HCT116 (cell line): ENCODE data around the gene NT5C3A.
A peak's percentile ranks its signal among the peaks of the same experiment; 100 is the strongest.

Experiments
- CTCF ChIP-seq, 3 experiments: fragments of 200-600 bp in 1 of 3; sonication (generic) in 1 of 3; IDR thresholded peaks in 2 of 3; conservative IDR thresholded peaks in 1 of 3; 2 replicates each; pipeline ENCODE4 v1.5.1; 2012 to 2017; ENCODE audit warnings: low read depth in 2 of 3, low read length in 2 of 3, antibody characterized with exemption in 1 of 3, borderline replicate concordance in 1 of 3, control low read depth in 1 of 3, mild to moderate bottlenecking in 1 of 3, mixed read lengths in 1 of 3, mixed run types in 1 of 3, moderate library complexity in 1 of 3; ENCODE audit not compliant: insufficient read depth in 1 of 3
- EZH2 ChIP-seq: fragments of 200-600 bp; sonication (generic); IDR thresholded peaks from 2 replicates; pipeline ENCODE4 v1.6.1; 2017; ENCODE audit warnings: antibody characterized with exemption, mixed run types
- EZH2phosphoT487 ChIP-seq: fragments of 200-600 bp; IDR thresholded peaks from 2 replicates; pipeline ENCODE4 v1.6.1; 2018; ENCODE audit warnings: antibody characterized with exemption, borderline replicate concordance
- JUND ChIP-seq: IDR thresholded peaks from 2 replicates; pipeline ENCODE4 v1.6.1; 2012
- MAX ChIP-seq: IDR thresholded peaks from 2 replicates; pipeline ENCODE4 v1.6.1; 2012
- POLR2A ChIP-seq: IDR thresholded peaks from 2 replicates; pipeline ENCODE4 v1.7.0; 2011; ENCODE audit warnings: borderline replicate concordance; ENCODE audit not compliant: insufficient read depth, insufficient read length; ENCODE audit errors: extremely low read depth
- POLR2AphosphoS5 ChIP-seq: IDR thresholded peaks from 2 replicates; pipeline ENCODE4 v1.6.1; 2011; ENCODE audit warnings: mild to moderate bottlenecking, low read depth, low read length, moderate library complexity
- RAD21 ChIP-seq: IDR thresholded peaks from 2 replicates; pipeline ENCODE4 v1.6.1; 2012; ENCODE audit warnings: low read depth, mild to moderate bottlenecking
- SP1 ChIP-seq: IDR thresholded peaks from 2 replicates; pipeline ENCODE4 v1.6.1; 2012; ENCODE audit warnings: low read depth
- SRF ChIP-seq: IDR thresholded peaks from 2 replicates; pipeline ENCODE4 v1.6.1; 2012; ENCODE audit warnings: low read depth
- YY1 ChIP-seq: IDR thresholded peaks from 2 replicates; pipeline ENCODE4 v1.6.1; 2011; ENCODE audit warnings: low read length, low read depth, moderate library complexity, mild to moderate bottlenecking; ENCODE audit not compliant: insufficient replicate concordance; ENCODE audit errors: extremely low read depth
- ZNF274 ChIP-seq: fragments of 200-500 bp; sonication (Bioruptor generic); IDR thresholded peaks from 2 replicates; pipeline ENCODE4 v1.6.1; 2014; ENCODE audit warnings: mild to moderate bottlenecking, low read depth, low read length, inconsistent platforms

- TF ChIP-seq YY1, result no peak
- peak; percentile 64 to 70 (median 66); a peak in 5 of 6 replicates for TF ChIP-seq CTCF (IDR thresholded peaks at IDR 0.05 in 2 of 3, conservative IDR thresholded peaks at IDR 0.05 in 1 of 3; ENCODE audit: borderline replicate concordance in 1 of 3, insufficient read depth in 1 of 3, low read depth in 2 of 3, low read length in 2 of 3)
- TF ChIP-seq RAD21, result peak; percentile 75
- TF ChIP-seq POLR2AphosphoS5, result no peak
- no peak for TF ChIP-seq POLR2A
- TF ChIP-seq EZH2, result no peak
- no peak for TF ChIP-seq SP1
- no peak for TF ChIP-seq JUND
- TF ChIP-seq ZNF274, result no peak
- no peak for TF ChIP-seq EZH2phosphoT487
- TF ChIP-seq MAX, result no peak
- TF ChIP-seq SRF, result no peak
These were observed 11.8 kb downstream of the NT5C3A start for GRCh38 chr7:33050535-33051318.
